ENCODE data around the gene PLXNA2.

- TF ChIP-seq TAF1 (IDR thresholded peaks at IDR 0.05; ENCODE audit: borderline replicate concordance, low read depth, low read length): no peak
- no peak for TF ChIP-seq POLR2AphosphoS5 (IDR thresholded peaks at IDR 0.05; ENCODE audit: low read depth, low read length)
- TF ChIP-seq POLR2A (IDR thresholded peaks at IDR 0.05; ENCODE audit: low read depth, low read length): no peak
These were observed 26.5 kb upstream of the PLXNA2 start for GRCh38 chr1:208270651-208271141.

Measured in GM12892 (cell line).